ENCODE results near the gene SLC16A2.
"Not testable (repeated sequence)": the region's sequence is repeated elsewhere in the genome, so short reads cannot be mapped to it uniquely, and the experiment has no call there.

The SLC16A2 gene

DNA sequence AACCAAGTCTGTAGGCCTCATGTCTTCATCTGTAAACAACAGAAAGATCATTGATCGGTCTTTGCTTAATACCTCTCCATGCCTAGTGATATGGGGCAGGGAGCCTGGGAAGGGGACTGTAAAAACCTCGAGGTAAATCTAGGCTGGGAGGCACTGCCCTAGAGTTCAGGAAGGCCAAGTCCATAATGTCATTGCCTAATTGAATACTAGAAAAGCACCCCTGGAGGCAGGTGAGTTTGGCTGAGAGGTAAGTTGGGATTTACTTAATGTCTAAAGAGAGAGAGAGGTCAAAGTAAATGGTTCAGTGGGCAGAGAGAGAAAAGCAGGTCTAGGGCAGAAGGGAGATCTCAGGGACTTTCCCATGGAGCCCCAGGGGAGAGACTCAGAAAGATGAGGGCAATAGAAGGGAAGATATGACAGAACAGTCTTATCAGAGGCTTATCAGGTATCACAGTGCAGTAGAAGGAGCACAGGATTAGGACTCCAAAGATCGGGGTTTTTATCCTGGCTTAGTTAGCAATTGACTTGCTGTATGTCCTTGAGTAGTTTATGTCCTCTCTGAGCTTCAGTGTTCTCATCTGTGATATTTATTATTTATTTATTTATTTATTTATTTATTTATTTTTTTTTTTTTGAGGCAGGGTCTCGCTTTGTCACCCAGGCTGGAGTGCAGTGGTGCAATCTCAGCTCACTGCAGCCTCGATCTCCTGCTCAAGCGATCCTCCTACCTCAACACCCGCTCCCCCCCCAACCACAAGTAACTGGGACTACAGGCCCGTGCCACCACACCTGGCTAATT is 85.2 kb downstream of the SLC16A2 start:
- no peak for DNase-seq (ENCODE audit: low read depth, low spot score)

DNA sequence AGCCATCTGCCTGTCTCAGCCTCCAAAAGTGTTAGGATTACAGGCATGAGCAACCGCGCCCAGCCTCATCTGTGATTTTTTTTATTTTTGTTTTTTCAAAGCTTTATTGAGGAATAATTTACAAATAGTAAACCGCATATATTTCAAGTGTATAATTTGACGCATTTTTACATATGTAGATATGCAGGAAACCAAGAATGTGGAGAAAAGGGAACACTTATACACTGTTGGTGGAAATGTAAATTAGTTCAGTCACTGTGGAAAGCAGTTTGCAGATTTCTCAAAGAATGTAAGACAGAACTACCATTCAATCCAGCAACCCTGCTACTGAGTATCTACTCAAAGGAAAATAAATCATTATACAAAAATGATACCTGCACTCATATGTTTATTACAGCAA is 85.9 kb downstream of the SLC16A2 start:
- DNase-seq (ENCODE audit: low read depth, low spot score) = no peak

DNA sequence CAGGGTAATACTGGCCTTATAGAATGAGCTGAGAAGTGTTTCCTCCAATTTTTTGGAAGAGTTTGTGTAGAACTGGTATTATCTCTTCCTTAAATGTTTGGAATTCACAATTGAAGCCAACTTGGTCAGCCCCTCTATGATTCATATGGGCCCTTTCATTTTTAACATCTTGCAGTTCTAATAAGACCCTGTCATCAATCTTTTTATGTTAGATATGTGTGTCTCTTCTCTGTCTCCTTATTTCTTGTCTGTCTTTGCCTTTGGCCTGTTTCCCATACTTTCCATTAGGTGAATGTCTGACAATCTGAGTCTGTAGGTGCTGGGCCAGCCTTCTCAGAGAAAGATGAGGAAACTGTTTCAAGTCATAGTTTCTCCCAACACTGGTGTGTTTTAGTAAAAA is 88.7 kb downstream of the SLC16A2 start:
- no peak for DNase-seq (ENCODE audit: low read depth, low spot score)

DNA sequence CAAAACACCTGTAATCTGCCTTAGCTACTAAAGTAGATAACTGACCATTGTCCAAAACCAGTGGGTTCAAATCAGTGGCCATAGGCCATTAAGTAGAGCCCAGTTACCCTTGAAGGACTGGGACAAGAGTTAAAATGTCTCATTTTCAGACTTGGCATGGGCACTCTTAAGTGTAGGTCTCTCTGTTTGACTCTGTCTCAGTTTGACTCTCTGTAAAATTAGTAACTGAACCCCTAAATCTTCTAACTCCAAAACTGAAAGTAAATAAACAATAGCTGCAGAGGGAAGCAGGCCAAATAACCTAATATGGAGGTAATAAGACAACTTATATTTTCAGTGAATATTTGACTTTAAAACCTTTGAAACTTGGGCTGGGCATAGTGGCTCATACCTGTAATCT is 89.1 kb downstream of the SLC16A2 start:
- no peak for DNase-seq (ENCODE audit: low read depth, low spot score)

DNA sequence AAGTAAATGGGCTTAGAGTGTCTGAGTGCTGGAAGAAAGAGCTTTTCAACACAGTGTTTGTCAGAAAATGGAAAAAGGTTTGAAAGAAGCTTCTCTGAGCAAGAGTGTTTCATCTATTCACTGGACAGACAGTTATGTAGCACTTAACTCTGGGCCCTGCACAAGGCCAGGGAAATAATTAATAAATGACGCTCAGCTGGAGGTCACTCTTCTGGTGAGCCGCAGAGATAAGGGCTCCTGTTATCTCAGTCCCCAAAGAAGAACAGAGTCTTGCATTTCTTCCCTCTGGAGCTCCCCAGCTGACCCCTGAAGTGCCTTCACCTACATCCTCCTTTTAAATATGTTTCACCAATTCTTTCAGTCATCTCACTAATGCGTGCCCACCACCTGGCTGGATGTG is 90.4 kb downstream of the SLC16A2 start:
- DNase-seq (ENCODE audit: low read depth, low spot score) = no peak

DNA sequence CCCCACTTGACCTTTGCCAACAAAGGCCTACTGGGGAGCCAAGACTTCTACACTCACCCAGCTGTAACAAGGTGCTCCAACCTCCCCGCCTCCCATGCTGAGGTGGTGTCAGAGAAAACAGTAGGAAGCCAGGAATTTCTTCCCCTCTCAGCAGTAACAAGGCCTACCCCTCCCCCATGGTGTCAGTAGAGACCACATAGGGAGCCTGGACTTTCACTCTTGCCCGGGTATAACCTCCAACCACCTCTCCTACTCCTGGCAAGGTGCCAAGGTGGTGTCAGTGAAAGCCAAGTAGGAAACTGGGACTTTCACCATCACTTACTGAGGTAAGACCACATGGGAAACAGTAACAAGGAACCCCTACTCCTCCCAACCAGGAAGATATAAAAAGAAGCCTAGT is 93.1 kb downstream of the SLC16A2 start:
- no peak for DNase-seq (ENCODE audit: low read depth, low spot score)

DNA sequence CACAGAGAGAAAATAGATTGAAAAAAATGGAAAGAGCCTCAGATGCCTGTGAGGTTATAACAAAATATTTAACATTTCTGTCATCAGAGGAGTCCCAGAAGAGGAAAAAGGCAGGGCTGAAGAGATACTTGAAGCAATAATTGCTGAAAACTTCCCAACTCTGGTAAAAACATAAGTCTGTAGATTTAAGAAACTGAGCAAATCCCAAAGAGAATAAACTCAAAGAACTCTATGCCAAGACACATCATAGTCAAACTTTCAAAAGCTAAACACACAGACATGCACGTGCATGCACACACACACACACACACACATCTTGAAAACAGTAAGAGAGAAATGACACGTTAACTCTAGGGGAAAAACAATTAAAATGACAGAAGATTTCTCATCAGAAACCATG is 94.1 kb downstream of the SLC16A2 start:
- DNase-seq (ENCODE audit: low read depth, low spot score) = no peak

DNA sequence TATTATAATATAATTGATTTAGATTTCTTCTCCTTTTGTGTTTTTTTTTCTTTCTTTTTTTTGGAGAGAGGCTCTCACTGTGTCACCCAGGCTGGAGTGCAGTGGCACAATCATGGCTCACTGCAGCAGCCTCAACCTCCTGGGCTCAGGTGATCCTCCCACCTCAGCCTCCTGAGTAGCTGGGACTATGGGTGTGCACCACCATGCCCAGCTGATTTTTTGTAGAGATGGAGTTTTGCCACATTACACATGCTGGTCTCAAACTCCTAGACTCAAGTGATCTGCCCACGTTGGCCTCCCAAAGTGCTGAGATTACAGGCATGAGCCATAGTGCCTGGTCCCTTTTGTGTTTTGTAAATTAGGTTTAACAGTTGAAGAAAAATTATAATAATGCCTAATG is 94.7 kb downstream of the SLC16A2 start:
- DNase-seq (ENCODE audit: low read depth, low spot score) = not testable (repeated sequence)

DNA sequence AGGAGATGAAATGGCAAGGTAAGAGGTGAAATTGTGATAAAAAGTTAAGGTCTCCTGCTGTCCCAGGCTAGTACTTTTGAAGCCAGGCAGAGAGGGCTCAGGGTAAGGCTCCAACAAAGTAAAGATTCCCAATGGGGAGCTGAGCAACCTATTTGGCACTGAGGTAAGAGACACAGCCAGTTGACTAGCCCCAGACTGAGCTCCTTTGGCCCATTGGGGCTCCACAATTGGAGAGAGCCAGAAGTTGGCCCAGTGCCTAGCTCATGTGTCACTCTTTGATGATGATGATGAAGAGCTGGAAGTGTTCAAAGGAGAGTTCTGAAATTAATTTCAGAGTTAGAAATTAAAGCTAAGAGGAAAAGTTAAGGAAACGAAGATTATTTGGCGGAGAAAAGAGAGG is 98.6 kb downstream of the SLC16A2 start:
- DNase-seq (ENCODE audit: low read depth, low spot score) = no peak

DNA sequence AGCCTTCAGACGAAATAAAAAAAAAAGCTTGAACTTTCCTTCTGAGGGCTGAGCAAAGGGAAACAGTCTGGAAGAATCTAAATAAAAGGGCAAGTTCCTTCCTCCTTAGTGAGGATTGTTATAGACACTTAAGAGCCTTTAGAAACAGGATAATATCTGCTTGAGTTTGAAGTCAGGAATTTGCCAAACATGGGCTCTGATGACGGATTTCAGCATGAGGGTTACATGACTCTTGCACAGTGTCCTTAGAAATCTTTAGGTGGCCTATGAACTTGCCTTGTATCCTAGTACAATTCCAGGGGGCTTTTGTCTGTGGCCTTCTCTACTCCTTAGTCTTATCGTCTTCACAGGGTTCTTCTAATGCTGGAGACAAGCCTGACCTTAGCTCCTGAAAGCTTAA is 99.0 kb downstream of the SLC16A2 start:
- DNase-seq (ENCODE audit: low read depth, low spot score) = no peak

DNA sequence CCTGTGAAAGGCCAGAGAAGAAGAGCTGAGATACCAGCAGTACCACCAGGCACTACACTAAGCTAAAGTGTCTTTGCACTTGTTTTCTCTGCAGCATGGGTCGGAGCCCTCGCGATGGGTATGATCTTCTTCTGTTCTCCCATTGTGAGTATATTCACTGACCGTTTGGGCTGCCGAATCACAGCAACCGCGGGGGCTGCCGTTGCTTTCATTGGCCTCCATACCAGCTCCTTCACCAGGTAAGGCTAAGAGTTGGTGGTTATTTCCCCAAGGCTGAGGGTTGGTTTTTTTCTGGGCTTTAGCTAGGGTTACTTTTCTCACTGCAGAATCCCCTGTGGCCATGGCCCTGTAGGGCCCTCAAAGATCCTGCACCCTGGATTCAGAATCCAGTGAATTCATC is 99.6 kb downstream of the SLC16A2 start:
- no peak for DNase-seq (ENCODE audit: low read depth, low spot score)

DNA sequence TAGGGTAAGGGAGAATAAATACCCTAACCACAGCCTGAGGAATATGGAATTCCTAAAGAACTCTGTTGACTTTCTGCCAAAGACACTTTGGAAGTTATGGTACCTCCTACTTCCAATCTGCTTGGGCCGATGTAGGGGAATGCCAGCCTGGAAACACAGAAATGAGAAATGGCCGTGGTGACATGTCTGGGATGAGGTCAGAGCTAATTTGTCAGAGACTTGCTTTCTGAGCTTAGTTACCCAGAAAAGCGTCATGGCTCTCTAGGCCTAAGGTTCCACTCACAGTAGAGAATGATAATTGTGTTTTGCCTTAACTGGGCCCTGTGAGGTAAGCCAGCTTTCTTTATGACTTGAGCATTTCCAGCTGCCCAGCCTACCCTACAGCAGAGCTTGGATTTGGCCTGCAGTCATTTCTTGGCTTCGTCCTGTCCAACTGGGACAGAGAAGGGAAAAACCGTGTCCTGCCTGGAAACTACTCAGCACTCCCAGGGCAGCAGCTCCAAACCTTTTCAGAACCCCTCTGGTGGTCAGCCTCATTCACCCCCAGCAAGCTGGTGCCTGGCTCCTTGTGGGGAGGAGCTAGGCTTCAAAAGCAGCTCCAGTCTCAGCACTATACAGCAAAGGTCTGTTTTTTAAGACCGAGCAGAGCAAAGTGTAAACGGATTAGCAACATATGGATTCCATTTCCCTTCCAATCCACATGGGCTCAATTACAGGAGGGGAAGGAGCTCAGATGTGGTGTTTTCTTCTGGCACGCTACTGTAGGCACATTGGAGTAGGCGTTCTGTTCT is 100.9 kb downstream of the SLC16A2 start:
- no peak for DNase-seq (ENCODE audit: low read depth, low spot score)

DNA sequence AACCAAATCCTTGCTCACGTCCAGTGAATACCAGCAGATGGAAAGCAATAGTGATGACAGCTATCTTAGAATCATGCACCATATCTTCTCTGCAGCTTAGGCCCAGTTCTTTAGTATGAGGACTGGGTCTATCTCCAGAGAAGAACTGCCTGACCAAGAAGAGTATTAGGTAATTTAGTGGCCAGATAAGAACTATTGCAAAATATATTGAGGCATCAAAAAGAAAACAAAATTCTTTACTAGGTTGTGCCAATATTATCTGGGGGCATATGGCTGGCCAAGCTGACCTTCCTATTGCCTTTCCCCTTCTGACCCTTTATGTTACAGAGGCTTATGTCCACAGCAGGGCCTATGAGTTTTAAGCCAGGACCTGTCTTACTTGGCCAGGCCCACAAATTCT is 101.9 kb downstream of the SLC16A2 start:
- no peak for DNase-seq (ENCODE audit: low read depth, low spot score)

DNA sequence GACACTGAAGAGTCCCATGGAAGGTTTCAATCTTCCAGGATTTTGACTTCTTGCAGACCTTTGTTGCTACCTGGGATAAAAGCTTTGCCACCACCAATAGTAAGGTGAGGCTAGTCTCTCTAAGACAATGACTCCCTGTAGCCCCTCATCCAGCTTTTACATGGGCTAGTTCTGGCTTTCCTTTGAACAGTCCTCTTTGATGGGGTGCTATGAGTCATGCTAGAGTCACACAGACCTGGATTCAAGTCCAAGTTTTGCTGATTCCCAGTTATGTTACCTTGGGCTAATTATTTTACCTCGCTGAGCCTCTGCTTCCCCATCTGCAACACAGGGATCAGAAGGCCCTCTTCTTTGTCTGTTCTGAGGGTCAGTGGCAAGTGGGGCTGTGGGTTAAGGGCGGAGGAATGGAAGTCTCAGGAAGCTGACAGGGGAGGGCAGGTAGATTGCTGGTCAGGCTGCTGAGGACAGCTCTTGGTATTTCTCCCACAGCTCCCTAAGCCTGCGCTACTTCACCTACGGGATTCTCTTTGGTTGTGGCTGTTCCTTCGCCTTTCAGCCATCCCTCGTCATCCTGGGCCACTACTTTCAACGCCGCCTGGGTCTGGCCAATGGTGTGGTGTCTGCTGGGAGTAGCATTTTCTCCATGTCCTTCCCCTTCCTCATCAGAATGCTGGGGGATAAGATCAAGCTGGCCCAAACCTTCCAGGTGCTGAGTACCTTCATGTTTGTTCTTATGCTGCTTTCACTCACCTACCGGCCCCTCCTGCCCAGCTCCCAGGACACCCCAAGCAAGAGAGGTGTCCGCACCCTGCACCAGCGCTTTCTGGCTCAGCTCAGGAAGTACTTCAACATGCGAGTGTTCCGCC is 102.8 kb downstream of the SLC16A2 start:
- DNase-seq (ENCODE audit: low read depth, low spot score) = no peak

DNA sequence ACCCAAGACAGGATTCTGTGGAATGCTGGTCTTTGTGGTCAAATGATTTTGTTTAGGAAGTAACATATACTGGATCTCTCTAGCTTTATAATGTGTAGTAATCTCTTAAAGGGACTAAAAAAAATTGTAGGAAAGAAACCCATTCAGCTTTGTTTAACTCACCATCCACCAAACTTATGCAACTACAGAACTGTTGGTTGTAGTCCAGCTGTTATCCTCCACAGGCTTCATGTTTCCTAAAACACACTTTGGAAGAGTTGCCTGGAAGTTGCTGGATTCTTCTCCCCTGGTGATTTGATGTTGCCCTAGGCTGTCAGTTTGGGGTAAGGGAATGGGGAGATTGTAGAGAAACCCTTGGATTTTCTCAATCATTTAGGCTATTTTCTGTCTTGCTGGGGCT is 103.8 kb downstream of the SLC16A2 start:
- no peak for DNase-seq (ENCODE audit: low read depth, low spot score)

DNA sequence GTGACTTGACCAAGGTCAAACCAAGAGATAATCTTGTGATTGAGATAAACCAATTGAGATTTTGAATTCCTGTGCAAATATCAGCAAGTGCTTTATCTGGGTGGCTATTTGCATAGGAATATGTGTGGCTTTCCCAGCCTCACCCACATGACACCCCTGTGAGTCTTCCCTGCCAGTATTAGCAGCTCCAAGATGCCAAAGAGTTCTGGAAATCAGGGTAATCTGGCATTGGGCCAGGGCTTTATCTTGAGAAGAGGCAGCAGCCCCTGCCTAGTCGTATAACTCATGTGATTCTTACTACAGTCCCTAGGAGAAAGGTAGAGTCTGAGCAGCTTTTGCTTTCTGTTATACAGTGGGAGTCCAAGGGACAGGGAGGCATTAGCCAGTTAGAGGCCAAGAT is 105.5 kb downstream of the SLC16A2 start:
- no peak for DNase-seq (ENCODE audit: low read depth, low spot score)

DNA sequence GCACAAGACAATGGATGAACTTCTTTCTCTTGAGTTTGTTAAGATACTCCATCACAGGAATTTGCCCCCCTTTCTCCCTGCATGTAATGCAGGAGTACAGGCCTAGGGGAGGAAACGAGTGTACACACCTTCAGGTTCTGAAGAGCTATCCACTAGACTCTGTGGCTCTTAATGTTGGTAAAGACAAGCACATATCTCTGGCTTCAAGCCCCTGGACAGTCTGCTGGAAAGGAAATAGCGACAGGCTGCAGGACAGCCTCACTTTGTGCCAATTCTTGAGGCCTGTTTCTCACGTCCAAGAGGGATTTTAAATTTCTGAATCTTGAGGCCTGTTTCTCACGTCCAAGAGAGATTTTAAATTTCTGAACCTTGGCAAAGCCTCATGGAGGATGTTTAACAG is 106.1 kb downstream of the SLC16A2 start:
- no peak for DNase-seq (ENCODE audit: low read depth, low spot score)

DNA sequence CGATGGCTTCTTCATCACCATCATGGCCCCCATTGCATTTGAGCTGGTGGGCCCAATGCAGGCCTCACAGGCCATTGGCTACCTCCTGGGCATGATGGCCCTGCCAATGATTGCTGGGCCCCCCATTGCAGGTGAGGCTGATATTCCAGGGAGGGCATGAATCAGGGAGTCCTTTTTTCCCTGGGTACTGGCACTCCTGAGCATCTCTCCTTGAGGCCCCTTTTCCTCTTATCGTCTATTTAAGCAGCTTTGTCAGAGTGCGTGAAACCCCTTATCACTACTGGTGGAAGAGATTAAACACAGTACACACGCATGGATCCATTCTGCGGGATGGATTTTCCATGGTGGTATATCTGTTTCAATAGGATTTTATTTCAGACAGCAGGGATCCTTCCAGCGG is 108.0 kb downstream of the SLC16A2 start:
- no peak for DNase-seq (ENCODE audit: low read depth, low spot score)

DNA sequence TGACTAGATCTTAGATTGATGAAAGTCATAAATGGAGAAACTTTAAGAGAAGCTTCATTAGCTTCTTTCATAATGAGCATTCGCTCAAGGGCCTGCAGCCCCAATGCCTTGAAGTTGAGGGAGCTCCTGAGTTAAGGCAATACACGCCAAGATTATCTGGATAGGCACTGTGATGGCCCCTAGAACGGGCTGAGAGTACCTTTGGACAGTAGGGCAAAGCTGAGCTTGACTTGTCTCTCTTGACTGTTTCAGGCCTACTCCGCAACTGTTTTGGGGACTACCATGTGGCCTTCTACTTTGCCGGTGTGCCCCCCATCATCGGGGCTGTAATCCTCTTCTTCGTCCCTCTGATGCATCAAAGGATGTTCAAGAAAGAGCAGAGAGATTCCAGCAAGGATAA is 109.8 kb downstream of the SLC16A2 start:
- no peak for DNase-seq (ENCODE audit: low read depth, low spot score)

DNA sequence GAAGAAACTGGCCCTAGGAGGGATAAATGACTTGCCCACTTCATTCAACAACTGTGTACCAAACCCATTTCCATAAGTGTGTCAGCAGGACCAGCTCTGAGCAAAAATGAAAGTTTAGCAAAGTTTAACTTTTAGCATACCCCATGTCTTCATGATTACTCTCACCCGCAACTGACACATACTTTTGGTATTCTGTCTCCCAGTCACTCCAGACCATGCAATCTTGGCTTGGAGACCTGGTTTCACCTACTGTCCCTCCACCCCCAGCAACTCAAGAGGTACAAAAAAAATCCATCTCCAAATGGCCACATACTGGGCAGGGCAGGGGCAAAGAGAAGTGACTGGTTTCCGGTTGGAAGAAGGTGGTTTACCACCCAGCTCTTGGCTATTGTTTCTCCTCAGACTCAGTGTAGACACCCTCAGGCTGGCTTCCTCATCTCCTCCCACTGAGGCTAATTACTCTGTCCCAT is 113.3 kb downstream of the SLC16A2 start:
- DNase-seq (ENCODE audit: low read depth, low spot score) = no peak

DNA sequence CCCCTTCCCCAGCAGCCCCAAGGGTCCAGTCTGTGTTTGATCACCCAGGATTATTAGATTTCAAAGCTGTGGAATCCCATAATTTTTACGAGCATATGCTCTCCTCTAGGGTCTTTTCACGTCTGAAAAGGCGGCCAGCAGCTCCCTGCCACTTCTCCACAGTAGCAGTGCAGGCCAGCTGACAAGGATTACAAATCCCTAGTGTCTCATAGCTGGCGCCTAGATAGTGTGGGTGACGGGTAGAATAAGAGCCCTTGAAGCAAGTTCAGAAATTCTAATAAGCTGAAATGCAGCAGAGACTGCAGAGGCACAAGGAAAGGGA is 113.8 kb downstream of the SLC16A2 start:
- no peak for DNase-seq (ENCODE audit: low read depth, low spot score)

DNA sequence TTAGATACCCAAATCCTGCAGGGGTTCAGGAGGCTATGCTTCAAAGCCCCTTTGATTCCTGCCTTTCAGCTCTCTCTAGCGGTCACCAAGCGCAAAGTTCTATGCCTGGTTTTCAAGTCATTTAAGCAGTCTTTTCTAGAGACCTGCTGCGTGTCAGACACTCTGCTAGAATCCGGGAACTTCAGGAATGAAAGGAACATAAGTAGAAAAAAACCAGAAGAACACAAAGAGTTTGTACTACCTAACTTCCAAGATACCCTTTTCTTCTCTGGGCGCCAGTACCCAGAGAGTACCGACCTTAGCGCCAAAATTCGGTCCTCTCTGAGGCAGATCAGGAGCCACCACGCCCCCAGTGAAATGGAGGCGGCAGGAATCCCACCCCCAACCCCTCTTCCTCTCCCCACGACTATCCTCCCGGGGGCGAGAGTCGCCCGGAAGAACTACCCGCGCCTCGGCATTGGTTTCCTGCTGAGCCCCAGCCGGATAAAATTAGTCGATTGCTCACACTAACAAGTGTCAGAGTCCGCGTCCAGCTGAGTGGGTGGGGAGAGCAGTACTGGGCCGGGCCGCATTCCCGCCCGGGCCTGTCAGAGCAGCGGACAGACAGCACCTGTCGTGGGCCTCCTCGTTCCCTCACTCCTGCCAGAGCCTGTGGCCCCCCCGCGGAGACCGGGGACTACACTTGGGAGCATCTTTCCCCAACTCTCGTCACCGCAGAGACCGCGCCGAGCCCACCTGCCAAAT is 114.3 kb downstream of the SLC16A2 start:
- DNase-seq (ENCODE audit: low read depth, low spot score) = peak; percentile 8

Measured in brain pericyte (primary cell).